Loucy (cell line): ENCODE measurements around the gene HCRTR2.
"Not testable (repeated sequence)": the region's sequence is repeated elsewhere in the genome, so short reads cannot be mapped to it uniquely, and the experiment has no call there.

Source experiments
- H2AFZ ChIP-seq: fragments of 200-600 bp; sonication (generic); 2 replicates; pipeline ENCODE4 v1.6.0; 2016; ENCODE audit warnings: antibody characterized with exemption, mild to moderate bottlenecking, low read length, moderate library complexity
- H3F3A ChIP-seq: fragments of 200-600 bp; 2 replicates; pipeline ENCODE4 v1.6.0; 2016; ENCODE audit warnings: antibody characterized with exemption, low read depth, mild to moderate bottlenecking
- H3K27me3 ChIP-seq: fragments of 200-600 bp; sonication (generic); 2 replicates; pipeline ENCODE4 v1.6.1; 2014; ENCODE audit warnings: low read length, mild to moderate bottlenecking; ENCODE audit not compliant: insufficient read depth, poor library complexity, severe bottlenecking
- H3K36me3 ChIP-seq: fragments of 200-600 bp; sonication (generic); 2 replicates; pipeline ENCODE4 v1.6.1; 2016; ENCODE audit warnings: low read length; ENCODE audit not compliant: insufficient read depth
- H3K4me1 ChIP-seq: fragments of 200-600 bp; sonication (generic); 2 replicates; pipeline ENCODE4 v1.5.1; 2014; ENCODE audit warnings: low read length, mild to moderate bottlenecking; ENCODE audit not compliant: insufficient read depth, poor library complexity, severe bottlenecking
- H3K4me2 ChIP-seq: fragments of 200-600 bp; sonication (generic); 2 replicates; pipeline ENCODE4 v1.6.0; 2014; ENCODE audit warnings: antibody characterized with exemption, low read length, low read depth, mild to moderate bottlenecking; ENCODE audit not compliant: poor library complexity, severe bottlenecking
- H3K4me3 ChIP-seq: fragments of 200-600 bp; sonication (generic); 2 replicates; pipeline ENCODE4 v1.5.1; 2014; ENCODE audit warnings: low read length, mild to moderate bottlenecking, mixed read lengths; ENCODE audit not compliant: poor library complexity, severe bottlenecking
- H3K79me2 ChIP-seq: fragments of 200-600 bp; sonication (generic); 2 replicates; pipeline ENCODE4 v1.6.1; 2014; ENCODE audit warnings: low read length; ENCODE audit not compliant: insufficient read depth
- H3K9ac ChIP-seq: fragments of 200-600 bp; sonication (generic); 2 replicates; pipeline ENCODE4 v1.6.0; 2014; ENCODE audit warnings: mild to moderate bottlenecking, low read depth, low read length, moderate library complexity; ENCODE audit not compliant: poor library complexity, severe bottlenecking
- H3K9me2 ChIP-seq: fragments of 200-600 bp; sonication (generic); replicated peaks from 2 replicates; pipeline ENCODE4 v1.6.1; 2016; ENCODE audit warnings: low read depth, low read length, mixed read lengths
- H3K9me3 ChIP-seq: fragments of 200-600 bp; sonication (generic); 2 replicates; pipeline ENCODE4 v1.6.1; 2014; ENCODE audit warnings: mild to moderate bottlenecking, antibody characterized with exemption, low read length, low read depth; ENCODE audit not compliant: insufficient read depth
- H4K20me1 ChIP-seq: fragments of 200-600 bp; sonication (generic); 2 replicates; pipeline ENCODE4 v1.6.0; 2014; ENCODE audit warnings: antibody characterized with exemption, low read length, mild to moderate bottlenecking; ENCODE audit not compliant: insufficient read depth, poor library complexity, severe bottlenecking
- CTCF ChIP-seq: fragments of 200-600 bp; sonication (generic); conservative IDR thresholded peaks from 2 replicates; pipeline ENCODE4 v1.5.1; 2014; ENCODE audit warnings: mild to moderate bottlenecking, antibody characterized with exemption, low read length
- EZH2phosphoT487 ChIP-seq: fragments of 200-600 bp; IDR thresholded peaks from 2 replicates; pipeline ENCODE4 v1.6.1; 2018; ENCODE audit warnings: antibody characterized with exemption, mild to moderate bottlenecking, moderate library complexity, borderline replicate concordance

Gene HCRTR2

DNA sequence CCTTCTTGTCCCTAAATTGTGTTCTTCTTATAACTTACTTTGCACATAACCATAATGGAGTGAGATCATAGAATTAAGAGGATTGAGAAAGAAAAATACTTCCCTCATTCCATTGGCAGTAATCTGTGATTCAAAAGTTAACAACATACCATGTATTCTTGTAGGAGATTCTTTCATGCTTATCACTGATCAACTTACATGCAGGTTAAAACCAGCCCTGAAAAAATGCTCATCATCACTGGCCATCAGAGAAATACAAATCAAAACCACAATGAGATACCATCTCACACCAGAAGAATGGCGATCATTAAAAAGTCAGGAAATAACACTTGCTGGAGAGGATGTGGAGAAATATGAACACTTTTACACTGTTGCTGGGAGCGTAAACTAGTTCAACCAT lies 116.4 kb downstream of the HCRTR2 start:
- H3K9me2 ChIP-seq, result no peaks in the 10 kb centered on the region
- no peaks in the 10 kb centered on the region for H3F3A ChIP-seq
- no peak overlapping the region for H3K4me2 ChIP-seq
- H3K79me2 ChIP-seq, result no peaks in the 10 kb centered on the region
- H3K4me3 ChIP-seq, result no peak overlapping the region
- H4K20me1 ChIP-seq, result no peaks in the 10 kb centered on the region
- H3K36me3 ChIP-seq, result no peaks in the 10 kb centered on the region
- TF ChIP-seq EZH2phosphoT487, result no peak
- no peak for TF ChIP-seq CTCF
- H3K4me1 ChIP-seq, result no peaks in the 10 kb centered on the region
- no peak overlapping the region for H3K9ac ChIP-seq
- no peak overlapping the region for H2AFZ ChIP-seq
- H3K9me3 ChIP-seq, result no peaks in the 10 kb centered on the region
- no peaks in the 10 kb centered on the region for H3K27me3 ChIP-seq

DNA sequence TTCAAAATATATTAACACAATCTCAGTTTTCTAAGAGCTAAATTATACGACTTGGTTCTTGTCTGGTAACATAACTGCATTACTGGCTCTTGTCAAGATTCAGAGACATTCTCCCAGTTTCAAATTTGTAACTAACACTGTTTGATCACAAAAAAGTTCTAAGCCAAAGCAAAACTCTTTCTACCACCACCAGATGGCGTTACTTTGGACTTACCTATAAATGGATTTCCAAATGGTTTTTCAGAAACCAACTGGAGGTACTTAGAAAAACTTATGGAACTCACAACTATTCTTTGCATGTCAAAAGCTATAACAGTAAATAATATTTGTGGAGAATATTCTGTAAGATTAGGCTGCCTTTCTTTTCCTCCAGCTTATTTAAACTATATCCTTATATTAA lies 118.8 kb downstream of the HCRTR2 start:
- no peak overlapping the region for H3K4me3 ChIP-seq
- H4K20me1 ChIP-seq, result no peaks in the 10 kb centered on the region
- TF ChIP-seq CTCF (peak; percentile 68), EZH2phosphoT487 (no peak)
- H3K9me3 ChIP-seq, result no peaks in the 10 kb centered on the region
- H3F3A ChIP-seq, result no peaks in the 10 kb centered on the region
- H3K36me3 ChIP-seq, result no peaks in the 10 kb centered on the region
- H3K79me2 ChIP-seq, result no peaks in the 10 kb centered on the region
- H3K4me1 ChIP-seq, result no peaks in the 10 kb centered on the region
- H2AFZ ChIP-seq, result no peak overlapping the region
- H3K27me3 ChIP-seq, result no peaks in the 10 kb centered on the region
- no peak overlapping the region for H3K4me2 ChIP-seq
- no peaks in the 10 kb centered on the region for H3K9me2 ChIP-seq
- no peak overlapping the region for H3K9ac ChIP-seq

DNA sequence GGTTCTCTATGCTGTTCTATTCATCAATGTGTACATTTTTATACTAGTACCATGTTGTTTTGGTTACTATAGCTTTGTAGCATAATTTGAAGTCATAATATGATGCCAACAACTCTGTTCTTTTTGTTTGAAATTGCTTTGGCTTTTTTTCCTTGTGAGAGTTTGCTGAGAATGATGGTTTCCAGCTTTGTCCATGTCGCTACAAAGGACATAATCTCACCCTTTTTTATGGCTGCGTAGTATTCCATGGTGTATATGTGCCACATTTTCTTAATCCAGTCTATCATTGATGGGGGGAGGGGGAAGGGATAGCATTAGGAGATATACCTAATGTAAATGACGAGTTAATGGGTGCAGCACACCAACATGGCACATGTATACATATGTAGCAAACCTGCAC lies 122.9 kb downstream of the HCRTR2 start:
- not testable (repeated sequence) for H3K79me2 ChIP-seq, H3K9ac ChIP-seq, H3K9me2 ChIP-seq, H3K9me3 ChIP-seq, H3K27me3 ChIP-seq, H3K4me1 ChIP-seq, H3K4me2 ChIP-seq, H3K4me3 ChIP-seq, H2AFZ ChIP-seq, H3K36me3 ChIP-seq, H4K20me1 ChIP-seq, H3F3A ChIP-seq

DNA sequence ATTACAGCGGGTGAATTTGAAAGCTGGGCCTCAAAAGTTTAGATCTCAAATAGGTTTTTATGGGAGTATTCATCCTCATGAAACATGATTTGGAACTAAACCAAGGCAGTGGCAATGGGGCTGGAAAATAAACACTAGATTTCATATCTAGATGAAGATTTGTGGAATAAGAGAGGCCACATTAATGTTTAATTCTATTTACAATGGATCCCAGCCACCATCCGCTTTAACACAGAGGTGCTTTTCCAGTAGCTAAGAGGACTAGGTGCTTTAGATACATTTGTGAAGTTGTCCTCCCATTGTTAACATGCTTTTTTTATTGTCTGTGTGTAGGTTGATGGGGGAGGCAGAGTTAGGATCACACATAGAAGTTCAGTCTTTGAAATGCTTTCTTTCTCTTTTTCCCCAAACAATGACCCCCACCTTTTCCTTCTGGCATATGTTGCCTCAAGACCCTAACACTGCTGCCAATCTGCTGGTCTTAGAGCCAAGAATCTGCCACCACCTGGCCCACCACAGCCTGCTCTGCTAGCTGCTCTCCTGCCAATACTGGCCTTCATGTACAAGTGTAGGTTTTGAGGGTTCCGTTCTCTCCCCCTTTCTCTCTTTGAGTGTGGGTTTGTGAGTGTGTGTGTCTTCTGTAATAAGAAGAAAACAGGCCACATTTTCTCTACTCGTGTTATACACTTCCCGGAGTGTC lies 125.1 kb downstream of the HCRTR2 start:
- Histone ChIP-seq H3K27me3 (no peaks in the 10 kb centered on the region), H3K9ac (no peak overlapping the region), H3K36me3 (no peaks in the 10 kb centered on the region), H3K9me2 (no peaks in the 10 kb centered on the region), H3K4me1 (no peaks in the 10 kb centered on the region), H3K4me3 (no peak overlapping the region), H3K9me3 (no peaks in the 10 kb centered on the region), H3K4me2 (no peak overlapping the region), H4K20me1 (no peaks in the 10 kb centered on the region), H3F3A (no peaks in the 10 kb centered on the region), H3K79me2 (no peaks in the 10 kb centered on the region), H2AFZ (no peak overlapping the region)
- no peak for TF ChIP-seq EZH2phosphoT487
- TF ChIP-seq CTCF, result no peak
